NCI-H69 (cell line): Measurements from ENCODE around the gene LAMP1.
"Not testable (repeated sequence)": the region's sequence is repeated elsewhere in the genome, so short reads cannot be mapped to it uniquely, and the experiment has no call there.

ENCODE experiments used
- DNase-seq: peaks from one replicate; lab custom pipeline; 2025; lab: John Stamatoyannopoulos, UW

LAMP1 gene

GRCh38 chr13:113327766-113328471, 30.9 kb downstream of the LAMP1 start:
- no peak for DNase-seq

DNA sequence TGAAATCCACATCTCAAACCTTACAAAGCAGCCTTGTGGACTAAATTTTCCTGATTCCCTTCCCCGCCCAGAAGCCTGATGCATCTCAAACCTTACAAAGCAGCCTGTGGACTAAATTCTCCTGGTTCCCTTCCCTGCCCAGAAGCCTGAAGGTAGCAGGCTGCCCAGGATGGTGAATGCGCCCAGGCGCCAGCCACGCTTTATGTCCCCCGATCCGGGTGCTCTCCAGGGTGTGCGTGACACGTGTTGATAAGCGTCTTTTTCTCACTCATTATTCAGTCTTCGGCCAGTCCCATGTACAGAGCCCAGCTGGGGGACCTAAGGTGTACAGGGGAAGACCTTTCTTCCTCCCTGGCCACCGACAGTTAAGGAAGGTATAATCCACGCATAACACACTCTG, 31.8 kb downstream of the LAMP1 start:
- no peak for DNase-seq

- no peak for DNase-seq
These were observed 32.7 kb downstream of the LAMP1 start for GRCh38 chr13:113329656-113330312.

GRCh38 chr13:113332615-113333014, 35.6 kb downstream of the LAMP1 start:
- DNase-seq = no peak

DNA sequence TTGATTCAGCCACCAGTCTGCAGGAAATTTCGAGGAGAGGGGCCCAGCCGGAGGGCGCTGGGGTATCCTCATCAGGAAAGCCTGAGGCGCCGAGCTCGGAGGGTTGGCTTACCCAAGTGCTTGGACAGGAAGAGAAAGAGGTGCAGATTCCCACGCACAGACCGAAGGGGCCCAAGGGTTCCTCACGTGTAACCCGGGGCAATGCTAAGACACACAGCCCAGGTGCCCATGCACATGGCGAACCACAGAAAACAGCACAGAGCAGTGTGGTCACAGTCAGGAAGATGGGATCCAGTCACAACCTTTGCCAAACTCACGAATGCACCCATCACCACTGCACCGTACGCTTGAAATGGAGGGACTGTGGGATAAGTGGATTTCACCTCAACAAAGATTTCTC, 36.0 kb downstream of the LAMP1 start:
- no peak for DNase-seq

DNA sequence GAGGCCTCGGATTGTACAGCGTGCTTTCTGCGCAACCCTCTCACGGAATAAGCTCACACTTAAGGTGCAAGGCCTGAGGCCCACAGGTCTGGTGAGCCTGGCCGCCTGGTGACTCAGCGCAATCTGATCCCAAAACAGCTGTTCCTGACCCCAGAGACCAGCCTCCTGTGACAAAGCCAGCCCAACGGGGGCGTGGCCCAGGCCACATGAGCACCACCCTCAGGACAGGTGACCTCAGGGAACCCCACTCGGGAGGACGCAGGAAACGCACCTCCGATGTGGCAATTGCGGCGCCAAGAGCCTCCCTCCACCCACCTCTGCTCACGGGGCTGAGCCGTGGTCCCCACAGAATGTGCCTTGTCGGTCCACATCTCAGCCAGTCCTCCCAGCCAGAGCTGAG, 40.5 kb downstream of the LAMP1 start:
- DNase-seq = no peak

GRCh38 chr13:113337976-113338375, 40.9 kb downstream of the LAMP1 start:
- DNase-seq = no peak

- no peak for DNase-seq
These were observed 41.4 kb downstream of the LAMP1 start for GRCh38 chr13:113338451-113338850.

- DNase-seq = no peak
These were observed 46.0 kb downstream of the LAMP1 start for GRCh38 chr13:113342820-113343691.

DNA sequence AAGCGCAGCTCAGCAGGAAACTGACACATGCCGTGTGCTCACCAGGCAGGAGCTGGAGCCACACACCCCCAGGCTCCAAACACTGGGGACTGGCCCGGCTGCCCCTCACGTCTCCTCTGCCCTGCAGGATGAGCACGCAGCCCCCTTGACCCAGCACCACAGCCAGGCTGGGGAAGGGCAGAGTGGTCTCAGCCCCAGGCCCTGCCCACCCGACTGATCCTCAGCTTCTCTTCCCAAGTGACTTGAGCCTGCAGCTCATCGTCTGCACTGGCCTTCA, 46.6 kb downstream of the LAMP1 start:
- no peak for DNase-seq

DNA sequence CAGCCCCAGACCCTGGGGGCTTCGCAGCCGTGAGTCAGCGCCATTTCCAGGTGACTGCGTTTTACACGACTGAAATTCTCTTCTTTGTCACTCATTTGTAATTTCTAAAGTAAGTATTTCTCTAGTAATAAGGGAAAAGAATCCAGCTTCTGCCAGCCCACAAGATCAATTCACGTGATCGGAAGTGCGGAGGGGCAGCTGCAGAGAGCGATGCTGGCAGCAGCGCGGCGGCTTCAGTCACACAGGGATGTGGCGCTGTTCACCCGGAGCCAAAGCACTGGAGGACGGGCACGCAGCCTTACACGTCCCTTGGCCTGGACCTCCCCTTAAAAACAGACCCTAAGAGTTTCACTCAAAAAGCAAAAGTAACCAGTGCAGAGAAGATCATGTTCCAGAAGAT, 48.4 kb downstream of the LAMP1 start:
- peak; percentile 62 for DNase-seq

GRCh38 chr13:113347736-113348225, 50.7 kb downstream of the LAMP1 start:
- not testable (repeated sequence) for DNase-seq

DNA sequence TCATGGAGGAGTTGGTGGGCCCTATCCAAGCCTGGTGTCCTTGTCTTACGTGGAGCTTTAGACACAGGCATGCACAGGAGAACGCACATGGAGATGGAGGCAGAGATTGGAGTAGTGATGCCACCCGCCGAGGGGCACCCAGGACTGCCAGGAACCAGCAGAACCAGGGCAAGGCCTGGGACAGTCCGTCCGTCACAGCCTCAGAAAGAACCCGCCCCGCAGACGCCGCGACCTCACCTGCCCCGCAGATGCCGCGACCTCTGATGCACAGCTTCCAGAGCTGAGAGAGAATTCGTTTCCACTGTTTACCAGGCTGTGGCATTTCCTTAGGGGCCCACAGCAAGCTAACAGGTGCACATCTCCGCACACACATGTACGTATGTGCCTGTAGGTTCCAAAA, 51.6 kb downstream of the LAMP1 start:
- DNase-seq = no peak

DNA sequence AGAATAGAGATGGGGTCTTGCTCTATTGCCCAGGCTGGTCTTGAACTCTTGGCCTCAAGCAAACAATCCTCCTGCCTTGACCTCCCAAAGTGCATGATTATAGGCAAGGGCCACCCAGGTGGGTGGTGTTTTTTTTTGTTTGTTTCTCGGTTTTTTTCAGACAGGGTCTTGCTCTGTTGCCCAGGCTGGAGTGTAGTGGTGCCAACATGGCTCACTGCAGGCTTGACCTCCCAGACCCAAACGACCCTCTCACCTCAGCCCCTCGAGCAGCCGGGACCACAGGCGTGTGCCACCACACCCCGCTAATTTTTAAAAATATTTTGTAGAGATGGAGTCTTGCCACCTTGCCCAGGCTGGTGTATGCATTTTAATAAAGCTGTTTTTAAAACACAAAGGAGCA, 52.0 kb downstream of the LAMP1 start:
- DNase-seq = no peak

DNA sequence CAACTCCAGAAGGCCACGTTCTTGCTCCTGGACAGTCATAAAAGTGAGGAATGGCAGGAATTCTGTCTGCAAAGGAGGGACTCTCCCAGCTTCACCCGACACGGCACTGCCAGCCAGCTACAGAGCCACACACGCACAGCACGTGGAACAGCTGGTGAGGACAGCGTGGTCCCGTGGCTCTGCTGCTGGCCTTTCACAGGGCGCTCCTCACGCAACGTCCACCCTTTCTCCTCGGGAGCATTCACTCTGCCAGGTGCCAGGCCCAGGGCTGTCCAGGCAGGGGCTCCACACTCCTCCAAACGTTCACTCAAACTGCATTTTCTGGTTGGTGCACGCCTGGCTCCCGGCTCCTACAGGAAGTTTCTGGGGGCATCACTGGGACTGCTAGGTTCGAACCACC, 52.5 kb downstream of the LAMP1 start:
- no peak for DNase-seq

- DNase-seq = peak; percentile 47
These were observed 53.3 kb downstream of the LAMP1 start for GRCh38 chr13:113350065-113350937.

DNA sequence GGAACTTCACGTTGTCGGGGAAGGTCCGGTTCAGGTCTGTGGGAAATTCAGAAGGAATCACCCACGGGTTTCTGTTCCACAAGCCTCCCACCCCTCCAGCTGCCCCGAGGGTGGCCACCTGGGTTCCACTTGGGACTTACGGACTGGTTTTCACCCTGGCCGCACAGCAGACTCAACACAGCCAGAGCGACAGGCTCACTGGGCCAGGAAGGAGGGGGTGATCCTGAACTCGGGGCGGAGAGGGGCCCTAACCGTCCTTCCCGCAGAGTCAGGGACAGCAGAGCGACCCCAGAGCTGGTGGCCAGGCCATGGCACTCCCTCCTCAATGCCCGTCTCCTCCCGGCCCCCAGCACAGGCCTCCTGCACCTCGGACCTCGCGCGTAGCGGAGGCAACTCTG, 53.9 kb downstream of the LAMP1 start:
- no peak for DNase-seq

GRCh38 chr13:113351514-113352026, 54.5 kb downstream of the LAMP1 start:
- no peak for DNase-seq

- no peak for DNase-seq
These were observed 56.2 kb downstream of the LAMP1 start for GRCh38 chr13:113353254-113353653.

DNA sequence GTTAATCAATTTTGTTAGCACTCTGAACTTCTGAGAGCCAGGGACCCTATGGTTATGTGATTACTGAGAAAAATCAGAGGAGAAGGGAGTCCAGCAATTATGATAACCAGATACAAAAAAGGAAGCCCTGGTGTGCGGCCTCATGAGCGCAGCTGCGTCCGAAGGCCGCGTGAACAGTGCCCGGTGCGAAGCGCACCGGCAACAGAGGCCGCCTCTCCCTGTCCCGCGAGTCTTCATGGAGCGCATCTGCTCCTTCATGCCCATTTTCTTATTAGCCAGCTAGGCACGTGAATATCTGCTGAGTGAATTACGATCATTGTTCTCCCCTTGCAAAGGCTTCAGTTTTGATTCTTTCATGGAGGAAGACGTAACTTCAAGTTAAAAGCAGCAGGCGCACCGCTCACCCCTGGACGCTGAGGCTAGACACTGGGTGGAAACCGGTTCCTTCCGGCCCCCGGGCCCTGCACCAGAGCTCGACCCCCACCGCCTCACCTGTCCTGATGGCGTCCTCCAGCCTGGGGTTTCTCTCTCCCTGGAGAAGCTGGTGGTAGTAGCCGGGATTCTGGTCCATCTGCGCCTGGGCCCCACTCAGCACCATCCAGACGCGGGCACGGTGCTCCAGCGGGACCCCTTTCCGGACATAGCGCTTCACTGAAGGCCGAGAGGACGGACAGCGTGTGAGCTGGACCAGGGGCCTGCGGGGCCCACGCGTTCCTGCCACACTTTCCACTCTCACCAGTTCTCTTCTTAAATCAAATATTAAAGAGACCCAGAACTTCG, 58.0 kb downstream of the LAMP1 start:
- no peak for DNase-seq

GRCh38 chr13:113355621-113356020, 58.6 kb downstream of the LAMP1 start:
- no peak for DNase-seq
